ENCODE data around the gene GRB7.
A peak's percentile ranks its signal among the peaks of the same experiment; 100 is the strongest.

The GRB7 gene

DNA sequence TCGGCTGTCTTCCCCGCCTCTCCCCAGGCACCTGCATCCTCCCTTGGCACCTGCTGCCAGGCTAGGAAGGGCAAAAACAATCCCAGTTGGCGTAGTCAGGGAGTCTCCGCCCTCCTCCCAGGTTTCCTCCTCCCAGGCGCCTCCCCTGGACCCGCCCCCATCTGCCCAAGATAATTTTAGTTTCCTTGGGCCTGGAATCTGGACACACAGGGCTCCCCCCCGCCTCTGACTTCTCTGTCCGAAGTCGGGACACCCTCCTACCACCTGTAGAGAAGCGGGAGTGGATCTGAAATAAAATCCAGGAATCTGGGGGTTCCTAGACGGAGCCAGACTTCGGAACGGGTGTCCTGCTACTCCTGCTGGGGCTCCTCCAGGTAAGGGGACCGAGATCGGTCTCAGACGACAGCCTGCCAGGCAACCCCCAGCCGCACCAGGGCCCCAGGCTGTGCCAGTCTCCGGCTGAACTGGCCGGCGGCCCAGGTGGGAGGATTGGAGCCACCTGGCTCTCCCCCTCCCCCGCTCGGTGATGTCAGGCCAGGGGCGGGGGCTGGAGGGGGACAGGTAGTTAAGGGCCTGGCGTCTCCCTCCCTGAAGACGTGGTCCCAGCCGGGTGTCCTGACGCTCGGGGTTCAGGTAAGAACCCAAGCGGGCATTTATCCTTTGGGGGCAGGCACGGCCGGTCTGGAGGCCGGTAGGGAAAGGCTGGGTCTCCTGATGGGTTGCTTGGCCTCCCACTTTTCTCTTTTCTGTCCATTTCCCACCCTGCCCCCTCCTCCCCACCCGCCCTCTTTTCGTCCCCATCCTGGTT lies at the start of gene GRB7:
GRB7 (plus strand) TSS at position 179 of the 808 bp plus-strand sequence. CDS start 4,364 bp downstream, outside the sequence.
- H3K27ac ChIP-seq = peak within 1 kb of the TSS; percentile 97
- TF ChIP-seq, protein P1, sequence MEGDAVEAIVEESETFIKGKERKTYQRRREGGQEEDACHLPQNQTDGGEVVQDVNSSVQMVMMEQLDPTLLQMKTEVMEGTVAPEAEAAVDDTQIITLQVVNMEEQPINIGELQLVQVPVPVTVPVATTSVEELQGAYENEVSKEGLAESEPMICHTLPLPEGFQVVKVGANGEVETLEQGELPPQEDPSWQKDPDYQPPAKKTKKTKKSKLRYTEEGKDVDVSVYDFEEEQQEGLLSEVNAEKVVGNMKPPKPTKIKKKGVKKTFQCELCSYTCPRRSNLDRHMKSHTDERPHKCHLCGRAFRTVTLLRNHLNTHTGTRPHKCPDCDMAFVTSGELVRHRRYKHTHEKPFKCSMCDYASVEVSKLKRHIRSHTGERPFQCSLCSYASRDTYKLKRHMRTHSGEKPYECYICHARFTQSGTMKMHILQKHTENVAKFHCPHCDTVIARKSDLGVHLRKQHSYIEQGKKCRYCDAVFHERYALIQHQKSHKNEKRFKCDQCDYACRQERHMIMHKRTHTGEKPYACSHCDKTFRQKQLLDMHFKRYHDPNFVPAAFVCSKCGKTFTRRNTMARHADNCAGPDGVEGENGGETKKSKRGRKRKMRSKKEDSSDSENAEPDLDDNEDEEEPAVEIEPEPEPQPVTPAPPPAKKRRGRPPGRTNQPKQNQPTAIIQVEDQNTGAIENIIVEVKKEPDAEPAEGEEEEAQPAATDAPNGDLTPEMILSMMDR (conservative IDR thresholded peaks at IDR 0.05) = no peak

DNA sequence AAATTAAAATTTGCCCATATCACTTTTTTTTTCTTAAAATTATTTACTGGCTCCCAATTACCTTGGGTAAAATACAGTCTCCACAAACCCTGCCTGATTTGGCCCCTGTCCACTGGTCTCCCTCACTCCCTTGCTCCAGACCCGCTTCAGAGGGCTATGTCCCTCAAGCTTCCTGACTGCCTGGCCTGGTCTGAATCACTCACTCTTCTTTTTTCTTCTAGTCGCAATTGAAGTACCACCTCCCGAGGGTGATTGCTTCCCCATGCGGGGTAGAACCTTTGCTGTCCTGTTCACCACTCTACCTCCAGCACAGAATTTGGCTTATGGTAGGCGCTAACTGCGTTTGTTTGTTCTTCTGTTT lies 49.3 kb upstream of the GRB7 start:
- TF ChIP-seq, protein P1 (conservative IDR thresholded peaks at IDR 0.05) = no peak
- peak overlapping the region; percentile 93 for H3K27ac ChIP-seq

DNA sequence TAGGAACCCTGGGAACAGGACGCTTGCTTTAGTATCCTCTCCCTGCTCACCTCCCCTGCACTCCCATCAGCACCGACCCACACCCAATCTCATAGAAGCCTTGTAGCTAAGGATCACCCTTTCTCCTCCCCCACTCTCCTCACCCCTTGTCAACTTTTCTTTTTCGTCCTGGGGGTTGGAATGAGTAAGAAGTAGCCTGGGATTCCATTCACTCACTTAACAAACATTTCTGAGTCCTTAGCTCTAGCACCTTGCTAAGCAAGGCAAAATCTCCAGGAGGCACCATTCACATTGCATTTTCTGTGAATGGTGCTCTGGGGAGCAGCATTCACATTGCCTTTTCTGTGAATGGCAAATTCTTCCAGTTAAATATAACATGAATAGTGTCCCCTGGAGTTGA lies 48.8 kb upstream of the GRB7 start:
- peak overlapping the region; percentile 93 for H3K27ac ChIP-seq
- TF ChIP-seq, protein P1 (conservative IDR thresholded peaks at IDR 0.05) = no peak

DNA sequence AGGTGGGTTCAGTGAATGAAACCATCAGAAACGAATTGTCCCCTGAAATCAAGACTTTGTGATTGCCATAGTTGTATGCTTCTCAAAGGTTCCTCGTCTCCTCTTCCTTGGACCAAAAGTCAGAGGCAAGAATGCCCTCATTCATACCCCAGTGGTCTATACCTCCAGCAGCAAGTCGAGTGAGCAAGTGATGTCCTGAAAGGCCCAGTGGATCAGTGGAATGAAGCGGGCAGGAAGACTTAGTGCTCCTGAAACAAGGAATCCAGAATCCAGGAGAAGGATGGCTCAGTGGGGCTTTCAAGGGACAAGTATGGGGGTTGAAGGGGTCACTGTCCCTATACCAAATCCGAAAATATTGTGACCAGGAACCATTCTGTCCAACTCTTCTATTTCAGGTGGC lies 43.1 kb upstream of the GRB7 start:
- no peak overlapping the region for H3K27ac ChIP-seq
- TF ChIP-seq, protein P1 (conservative IDR thresholded peaks at IDR 0.05) = no peak

DNA sequence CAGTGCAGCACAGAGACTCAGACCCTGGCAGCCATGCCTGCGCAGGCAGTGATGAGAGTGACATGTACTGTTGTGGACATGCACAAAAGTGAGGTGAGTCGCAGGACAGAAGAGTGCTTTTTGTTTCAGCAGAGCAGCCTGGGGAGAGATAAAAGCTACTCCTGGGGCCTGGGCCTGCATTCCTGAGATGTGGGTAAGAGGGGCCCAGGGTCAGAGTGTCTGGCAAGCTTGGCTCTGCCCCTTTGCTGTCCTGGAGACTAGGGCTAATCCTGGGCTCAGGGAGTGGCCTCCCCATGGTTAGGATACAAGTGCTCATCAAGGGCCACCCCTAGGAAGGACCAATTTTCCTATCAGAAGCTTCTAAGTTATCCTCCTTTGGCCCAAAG lies 42.7 kb upstream of the GRB7 start:
- no peak overlapping the region for H3K27ac ChIP-seq
- TF ChIP-seq, protein P1 (conservative IDR thresholded peaks at IDR 0.05) = no peak

DNA sequence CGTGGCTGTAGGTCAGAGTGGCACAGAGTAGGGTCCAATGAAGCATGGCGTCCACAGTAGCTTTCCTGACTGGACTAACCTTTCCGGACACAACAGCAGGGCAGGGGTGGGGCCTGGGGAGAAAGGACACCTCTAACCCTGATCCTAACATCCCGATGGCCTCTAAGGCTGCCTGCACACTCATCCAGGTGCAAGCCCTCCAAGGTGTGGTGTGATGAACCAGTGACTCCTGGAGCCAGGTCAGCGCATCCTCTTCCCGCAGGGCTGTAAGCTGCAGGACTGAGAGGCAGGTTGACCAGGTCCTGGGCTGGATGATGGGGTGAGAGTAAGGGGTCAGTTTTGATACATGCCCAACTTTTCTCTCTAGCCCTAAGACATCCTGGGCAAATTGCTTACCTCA lies 41.0 kb upstream of the GRB7 start:
- TF ChIP-seq, protein P1 (conservative IDR thresholded peaks at IDR 0.05) = no peak
- H3K27ac ChIP-seq = no peak overlapping the region

DNA sequence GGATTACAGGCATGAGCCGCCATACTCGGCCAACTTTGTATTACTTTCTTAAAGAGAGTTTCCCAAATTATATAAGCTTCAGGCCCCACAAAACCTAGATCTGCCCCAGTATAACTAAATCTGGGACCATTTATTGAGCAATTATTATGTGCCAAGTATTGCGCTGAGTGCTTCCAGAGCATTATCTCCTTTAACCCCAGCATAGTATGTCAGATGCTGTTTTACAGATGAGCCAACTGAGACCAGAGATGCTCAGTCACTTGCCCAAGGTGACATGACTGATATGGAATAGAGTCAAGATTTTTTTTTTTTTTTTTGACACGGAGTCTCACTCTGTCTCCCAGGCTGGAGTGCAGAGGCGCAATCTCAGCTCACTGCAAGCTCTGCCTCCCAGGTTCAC lies 39.8 kb upstream of the GRB7 start:
- H3K27ac ChIP-seq = no peak overlapping the region
- TF ChIP-seq, protein P1 (conservative IDR thresholded peaks at IDR 0.05) = no peak

DNA sequence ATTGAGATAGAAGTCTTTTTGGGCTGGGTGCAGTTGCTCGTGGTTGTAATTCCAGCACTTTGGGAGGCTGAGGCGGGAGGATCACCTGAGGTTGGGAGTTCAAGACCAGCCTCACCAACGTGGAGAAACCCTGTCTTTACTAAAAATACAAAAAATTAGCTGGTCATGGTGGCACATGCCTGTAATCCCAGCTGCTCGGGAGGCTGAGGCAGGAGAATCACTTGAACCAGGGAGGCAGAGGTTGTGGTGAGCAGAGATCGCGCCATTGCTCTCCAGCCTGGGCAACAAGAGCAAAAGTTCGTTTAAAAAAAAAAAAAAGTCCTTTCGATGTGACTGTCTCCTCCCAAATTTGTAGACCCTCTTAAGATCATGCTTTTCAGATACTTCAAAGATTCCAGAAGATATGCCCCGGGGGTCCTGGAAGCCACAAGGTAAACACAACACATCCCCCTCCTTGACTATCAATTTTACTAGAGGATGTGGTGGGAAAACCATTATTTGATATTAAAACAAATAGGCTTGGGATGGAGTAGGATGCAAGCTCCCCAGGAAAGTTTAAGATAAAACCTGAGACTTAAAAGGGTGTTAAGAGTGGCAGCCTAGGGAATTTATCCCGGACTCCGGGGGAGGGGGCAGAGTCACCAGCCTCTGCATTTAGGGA lies 38.5 kb upstream of the GRB7 start:
- H3K27ac ChIP-seq = peak overlapping the region; percentile 71; the same call in 1 of the 2 replicates
